Upper lobe of left lung (tissue), 6 donors: ENCODE data around the gene SGMS2. TPM values are rescaled to one million over a fixed set of nuclear protein-coding genes. Genes with fewer than 3 reads are reported as not detected.

Experiments
- ATAC-seq, 2 donors: fragments of 200-7000 bp; cut with Tn5 transposase; one replicate each; pipeline ENCODE4 v1.9.1; 2022; ENCODE audit warnings: mild to moderate bottlenecking in 2 of 2, moderate library complexity in 2 of 2; ENCODE audit not compliant: low FRiP score in 2 of 2
- DNase-seq, 2 donors: peaks; one replicate each; pipeline ENCODE4 v3.0.0-alpha.2; 2019 to 2020
- H3K27ac ChIP-seq, 4 donors: fragments of 200-600 bp; sonication (generic); one replicate each; pipeline ENCODE4 v1.5.1; 2016 to 2019
- H3K27me3 ChIP-seq, 4 donors: fragments of 200-600 bp; sonication (generic); one replicate each; pipeline ENCODE4 v1.5.1; 2017 to 2019
- H3K36me3 ChIP-seq, 4 donors: fragments of 200-600 bp; sonication (generic); one replicate each; pipeline ENCODE4 v1.5.1; 2016 to 2019
- H3K4me1 ChIP-seq, 4 donors: fragments of 200-600 bp; sonication (generic); one replicate each; pipeline ENCODE4 v1.5.1; 2018 to 2019
- H3K4me3 ChIP-seq, 4 donors: fragments of 200-600 bp; sonication (generic); one replicate each; pipeline ENCODE4 v1.5.1; 2017 to 2019; ENCODE audit warnings: mild to moderate bottlenecking in 2 of 4, moderate library complexity in 1 of 4
- H3K9me3 ChIP-seq, 4 donors: fragments of 200-600 bp; sonication (generic); one replicate each; pipeline ENCODE4 v1.5.1; 2018 to 2019
- EP300 ChIP-seq, 4 donors: sonication (generic); formaldehyde crosslinking; IDR thresholded peaks; one replicate each; pipeline ENCODE4 v1.5.1; 2017; ENCODE audit warnings: antibody characterized with exemption in 4 of 4, control low read depth in 2 of 4
- POLR2A ChIP-seq, 4 donors: fragments of 450-650 bp; IDR thresholded peaks; one replicate each; pipeline ENCODE4 v1.5.1; 2016 to 2017; ENCODE audit warnings: antibody characterized with exemption in 4 of 4, mild to moderate bottlenecking in 2 of 4
- POLR2AphosphoS5 ChIP-seq, 2 donors: sonication (generic); formaldehyde crosslinking; IDR thresholded peaks; one replicate each; pipeline ENCODE4 v1.5.1; 2017; ENCODE audit warnings: antibody characterized with exemption in 2 of 2
- WGBS, 2 donors: methylation state at CpG; one replicate each; pipeline ENCODE4 v1.1.5; 2017 to 2018; 5-methylcytosine and 5-hydroxymethylcytosine counted together
- total RNA-seq, 6 donors: library from RNA; depleted of rRNA in 4 of 6; stranded (reverse); fragments of >200 nt in 4 of 6; gene quantifications; one replicate each; pipeline versions ENCODE4 v1.1.0 to v1.2.1, GENCODE V29; 2016 to 2021
- TF ChIP-seq, protein P1 (sequence below), 6 experiments: fragments of 450-650 bp in 4 of 6; fragments of 200-600 bp in 2 of 6; sonication (generic) in 2 of 6; IDR thresholded peaks; one replicate each; pipeline ENCODE4 v1.5.1; 2016 to 2019; ENCODE audit warnings: antibody characterized with exemption in 6 of 6
- donor health status: DM: no; HTN: no; CAD: no; lungs with moderate emphysema.
- donor health status: DM: no; HTN: yes; CAD: no; lungs with severe emphysema.

The SGMS2 gene
- total RNA-seq, 6 donors from 2014 or later, result 85.9 to 551 (median 204) TPM

DNA sequence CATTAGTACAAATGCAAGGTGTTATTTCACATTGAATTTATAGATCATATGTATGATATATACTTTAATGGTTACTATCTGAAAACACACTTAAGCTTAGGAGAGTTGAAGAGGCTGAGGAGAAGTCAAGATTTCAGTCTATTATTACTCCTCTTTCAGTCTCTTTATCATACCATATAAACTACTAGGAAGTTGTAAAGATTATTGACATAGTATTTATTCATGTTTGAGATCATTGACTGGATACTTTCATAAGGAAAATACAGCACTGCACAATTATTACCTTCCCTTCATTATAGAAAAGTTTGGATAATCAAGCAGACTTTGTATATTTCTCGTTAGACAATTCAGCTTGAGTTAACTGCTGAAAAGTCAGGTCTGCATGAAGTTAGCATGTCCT lies 10.0 kb upstream of the SGMS2 start:
- H3K27me3 ChIP-seq, result no peaks in the 10 kb centered on the region
- TF ChIP-seq, protein P1, sequence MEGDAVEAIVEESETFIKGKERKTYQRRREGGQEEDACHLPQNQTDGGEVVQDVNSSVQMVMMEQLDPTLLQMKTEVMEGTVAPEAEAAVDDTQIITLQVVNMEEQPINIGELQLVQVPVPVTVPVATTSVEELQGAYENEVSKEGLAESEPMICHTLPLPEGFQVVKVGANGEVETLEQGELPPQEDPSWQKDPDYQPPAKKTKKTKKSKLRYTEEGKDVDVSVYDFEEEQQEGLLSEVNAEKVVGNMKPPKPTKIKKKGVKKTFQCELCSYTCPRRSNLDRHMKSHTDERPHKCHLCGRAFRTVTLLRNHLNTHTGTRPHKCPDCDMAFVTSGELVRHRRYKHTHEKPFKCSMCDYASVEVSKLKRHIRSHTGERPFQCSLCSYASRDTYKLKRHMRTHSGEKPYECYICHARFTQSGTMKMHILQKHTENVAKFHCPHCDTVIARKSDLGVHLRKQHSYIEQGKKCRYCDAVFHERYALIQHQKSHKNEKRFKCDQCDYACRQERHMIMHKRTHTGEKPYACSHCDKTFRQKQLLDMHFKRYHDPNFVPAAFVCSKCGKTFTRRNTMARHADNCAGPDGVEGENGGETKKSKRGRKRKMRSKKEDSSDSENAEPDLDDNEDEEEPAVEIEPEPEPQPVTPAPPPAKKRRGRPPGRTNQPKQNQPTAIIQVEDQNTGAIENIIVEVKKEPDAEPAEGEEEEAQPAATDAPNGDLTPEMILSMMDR (IDR thresholded peaks at IDR 0.05), result no peak
- TF ChIP-seq EP300 (IDR thresholded peaks at IDR 0.05) (no peak), POLR2A (IDR thresholded peaks at IDR 0.05) (no peak), POLR2AphosphoS5 (IDR thresholded peaks at IDR 0.05) (no peak)
- ATAC-seq (no peak), DNase-seq (no peak)
- H3K4me1 ChIP-seq, result no peaks in the 10 kb centered on the region
- WGBS, 2 donors, result 75 to 83% methylated on average over 1 of the region's 1 CpG
- H3K36me3 ChIP-seq, result no peaks in the 10 kb centered on the region
- H3K4me3 ChIP-seq, result no peak overlapping the region
- no peak overlapping the region for H3K27ac ChIP-seq
- H3K9me3 ChIP-seq, result no peaks in the 10 kb centered on the region

DNA sequence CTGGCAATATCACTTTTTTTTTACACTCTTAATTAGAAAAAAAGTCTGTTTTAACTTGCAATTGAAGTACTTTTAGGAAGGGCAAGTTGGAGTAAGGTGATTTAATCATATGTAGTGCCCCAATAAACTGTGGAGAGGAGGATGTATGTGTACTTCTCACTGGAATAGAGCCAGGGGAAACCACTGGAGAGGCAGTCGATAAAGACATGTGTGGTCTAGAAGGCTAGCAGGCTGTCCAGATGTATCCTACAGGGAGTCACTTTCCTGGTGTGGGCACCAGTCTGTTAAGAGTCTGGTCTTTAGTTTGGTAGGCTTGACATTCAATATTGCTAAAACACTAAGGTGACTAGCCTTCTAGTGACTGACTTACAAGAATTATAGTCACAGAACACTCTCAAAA lies 9.6 kb upstream of the SGMS2 start:
- TF ChIP-seq POLR2A (IDR thresholded peaks at IDR 0.05), result no peak
- no peak for TF ChIP-seq EP300 (IDR thresholded peaks at IDR 0.05)
- TF ChIP-seq, protein P1 (IDR thresholded peaks at IDR 0.05), result no peak
- no peak for TF ChIP-seq POLR2AphosphoS5 (IDR thresholded peaks at IDR 0.05)
- DNase-seq, result no peak
- Histone ChIP-seq H3K27ac (no peak overlapping the region), H3K9me3 (no peaks in the 10 kb centered on the region), H3K4me3 (no peak overlapping the region), H3K27me3 (no peaks in the 10 kb centered on the region), H3K4me1 (no peaks in the 10 kb centered on the region), H3K36me3 (no peaks in the 10 kb centered on the region)
- WGBS, 2 donors, result 0 to 23% methylated on average over 1 of the region's 1 CpG
- no peak for ATAC-seq

DNA sequence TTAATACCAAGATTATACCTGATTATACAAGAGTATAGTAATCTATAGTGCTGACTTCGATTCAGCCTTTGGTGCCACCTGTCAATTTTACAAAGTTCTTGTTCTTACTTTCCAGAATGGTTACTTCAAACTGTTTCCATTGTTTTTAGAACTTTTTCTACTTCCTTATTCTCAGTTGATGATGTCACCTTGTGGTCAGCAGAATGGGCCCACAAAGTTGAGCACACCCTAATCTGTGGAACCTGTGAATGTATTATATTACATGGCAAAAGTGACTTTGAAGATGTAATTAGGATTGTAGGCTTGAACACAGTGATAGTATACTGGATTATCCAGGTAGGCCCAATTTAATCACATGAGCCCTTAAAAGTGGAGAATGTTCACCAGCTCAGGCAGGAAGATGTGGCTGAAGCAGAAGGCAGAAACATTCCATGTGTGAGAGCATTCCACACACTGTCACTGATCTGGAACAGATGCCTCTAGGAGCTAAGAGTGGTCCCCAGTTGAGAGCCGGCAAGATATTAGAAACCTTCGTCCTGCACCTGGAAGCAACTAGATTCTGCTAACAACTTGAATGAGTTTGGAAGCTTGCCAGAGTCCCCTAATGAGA lies 6.3 kb upstream of the SGMS2 start:
- no peaks in the 10 kb centered on the region for H3K36me3 ChIP-seq
- TF ChIP-seq, protein P1 (IDR thresholded peaks at IDR 0.05), result no peak
- TF ChIP-seq POLR2AphosphoS5 (IDR thresholded peaks at IDR 0.05) (no peak), EP300 (IDR thresholded peaks at IDR 0.05) (no peak), POLR2A (IDR thresholded peaks at IDR 0.05) (no peak)
- H3K4me3 ChIP-seq, result no peak overlapping the region
- no peak overlapping the region for H3K27ac ChIP-seq
- 86 to 92% methylated on average over 3 of the region's 3 CpGs for WGBS, 2 donors
- no peaks in the 10 kb centered on the region for H3K9me3 ChIP-seq
- ATAC-seq (peak in 1 of 2 donors; percentile 55), DNase-seq (peak in 1 of 2 donors; percentile 45)
- peaks cover 0 to 2% (median under 1%) of the 10 kb centered on the region in 4 donors for H3K4me1 ChIP-seq
- no peaks in the 10 kb centered on the region for H3K27me3 ChIP-seq

DNA sequence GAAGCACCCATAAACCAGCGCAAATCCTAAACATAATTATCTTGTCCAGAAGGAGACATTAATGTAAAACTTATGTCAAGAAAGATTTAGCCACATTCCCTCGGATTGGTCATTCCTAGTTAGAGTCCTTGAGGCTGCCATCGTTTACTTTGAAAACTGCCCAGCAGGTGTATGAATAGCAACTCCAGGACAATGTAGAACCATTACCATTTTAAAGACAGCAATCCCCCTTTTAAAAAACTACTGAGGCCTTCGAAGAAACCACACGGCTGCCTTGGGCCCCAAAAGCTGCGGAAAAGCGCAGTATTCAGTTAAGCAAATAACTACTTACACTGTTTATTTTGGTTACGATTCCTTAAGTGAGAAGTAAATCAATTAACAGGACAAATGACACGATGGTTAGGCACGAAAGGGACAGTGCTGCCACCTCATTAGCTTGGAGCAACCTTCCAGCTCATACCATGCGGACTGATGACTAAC lies 822 bp upstream of the SGMS2 start:
- peaks cover 10 to 22% (median 15%) of the 10 kb centered on the region in 4 donors for H3K4me1 ChIP-seq
- no peaks in the 10 kb centered on the region for H3K27me3 ChIP-seq
- ATAC-seq, result no peak
- DNase-seq, result no peak
- no peaks in the 10 kb centered on the region for H3K36me3 ChIP-seq
- no peak for TF ChIP-seq EP300 (IDR thresholded peaks at IDR 0.05)
- TF ChIP-seq, protein P1 (IDR thresholded peaks at IDR 0.05), result no peak
- no peak for TF ChIP-seq POLR2A (IDR thresholded peaks at IDR 0.05)
- TF ChIP-seq POLR2AphosphoS5 (IDR thresholded peaks at IDR 0.05), result peak in 1 of 2 donors; percentile 24
- H3K4me3 ChIP-seq, result peak overlapping the region; percentile 41 to 90 (median 83)
- peak overlapping the region; percentile 96 to 97 (median 97) for H3K27ac ChIP-seq
- H3K9me3 ChIP-seq, result no peaks in the 10 kb centered on the region
- WGBS, 2 donors, result 37 to 44% methylated on average over 11 of the region's 11 CpGs
